SU-DHL-6 (cell line): Measurements from ENCODE around the gene ITGB2.

Experiments
- H2AFZ ChIP-seq: fragments of 200-600 bp; sonication (generic); 2 replicates; pipeline ENCODE4 v1.6.1; 2014; ENCODE audit warnings: low read depth, mild to moderate bottlenecking, moderate library complexity, mixed read lengths, antibody characterized with exemption, low read length; ENCODE audit not compliant: severe bottlenecking
- H3F3A ChIP-seq: fragments of 200-600 bp; shearing (Covaris generic); 2 replicates; pipeline ENCODE4 v1.6.0; 2016; ENCODE audit warnings: antibody characterized with exemption, mild to moderate bottlenecking; ENCODE audit not compliant: insufficient read depth
- H3K27ac ChIP-seq: fragments of 200-600 bp; sonication (generic); 2 replicates; pipeline ENCODE4 v1.5.1; 2016; ENCODE audit warnings: low read depth, mild to moderate bottlenecking, low read length, moderate library complexity, mixed read lengths
- H3K27me3 ChIP-seq: fragments of 200-600 bp; sonication (generic), shearing (Covaris generic); 2 replicates; pipeline ENCODE4 v1.6.0; 2014; ENCODE audit warnings: mild to moderate bottlenecking, low read length
- H3K36me3 ChIP-seq: fragments of 200-600 bp; sonication (generic); 2 replicates; pipeline ENCODE4 v1.6.1; 2014; ENCODE audit warnings: mild to moderate bottlenecking, low read length, mixed read lengths
- H3K4me2 ChIP-seq: fragments of 300-600, 200-600 bp; shearing (Covaris generic), sonication (generic); 2 replicates; pipeline ENCODE4 v1.6.0; 2014; ENCODE audit warnings: low read length, low read depth, mild to moderate bottlenecking; ENCODE audit not compliant: poor library complexity, severe bottlenecking
- H3K4me3 ChIP-seq: fragments of 200-600 bp; sonication (generic); 2 replicates; pipeline ENCODE4 v1.5.1; 2014; ENCODE audit warnings: antibody characterized with exemption, low read length, mild to moderate bottlenecking, mixed read lengths; ENCODE audit not compliant: insufficient read depth, poor library complexity, severe bottlenecking
- H3K79me2 ChIP-seq: fragments of 200-600 bp; sonication (generic); 2 replicates; pipeline ENCODE4 v1.6.1; 2014; ENCODE audit warnings: mild to moderate bottlenecking, low read length, moderate library complexity; ENCODE audit not compliant: insufficient read depth
- H3K9ac ChIP-seq: fragments of 200-600 bp; sonication (generic); 2 replicates; pipeline ENCODE4 v1.7.0; 2014; ENCODE audit warnings: mild to moderate bottlenecking, low read length
- H3K9me2 ChIP-seq: fragments of 200-600 bp; sonication (generic); replicated peaks from 2 replicates; pipeline ENCODE4 v1.6.1; 2014; ENCODE audit warnings: low read length; ENCODE audit not compliant: insufficient read depth
- H3K9me3 ChIP-seq: fragments of 200-600 bp; sonication (generic); 2 replicates; pipeline ENCODE4 v1.6.1; 2014; ENCODE audit warnings: low read length, mixed read lengths; ENCODE audit not compliant: insufficient read depth
- H4K20me1 ChIP-seq: fragments of 200-600 bp; sonication (generic); 2 replicates; pipeline ENCODE4 v1.6.1; 2014; ENCODE audit warnings: low read depth, mild to moderate bottlenecking, antibody characterized with exemption, low read length, moderate library complexity, mixed read lengths
- CTCF ChIP-seq: fragments of 200-600 bp; sonication (generic); IDR thresholded peaks from one replicate; pipeline ENCODE4 v1.5.1; 2017; ENCODE audit warnings: antibody characterized with exemption, mild to moderate bottlenecking, low read length, moderate library complexity; ENCODE audit not compliant: insufficient read depth, poor library complexity, severe bottlenecking
- EZH2phosphoT487 ChIP-seq: fragments of 200-600 bp; sonication (generic), shearing (Covaris generic); conservative IDR thresholded peaks from 2 replicates; pipeline ENCODE4 v1.6.1; 2018; ENCODE audit warnings: mild to moderate bottlenecking, antibody characterized with exemption, low read length, moderate library complexity, mixed read lengths

ITGB2 gene

DNA sequence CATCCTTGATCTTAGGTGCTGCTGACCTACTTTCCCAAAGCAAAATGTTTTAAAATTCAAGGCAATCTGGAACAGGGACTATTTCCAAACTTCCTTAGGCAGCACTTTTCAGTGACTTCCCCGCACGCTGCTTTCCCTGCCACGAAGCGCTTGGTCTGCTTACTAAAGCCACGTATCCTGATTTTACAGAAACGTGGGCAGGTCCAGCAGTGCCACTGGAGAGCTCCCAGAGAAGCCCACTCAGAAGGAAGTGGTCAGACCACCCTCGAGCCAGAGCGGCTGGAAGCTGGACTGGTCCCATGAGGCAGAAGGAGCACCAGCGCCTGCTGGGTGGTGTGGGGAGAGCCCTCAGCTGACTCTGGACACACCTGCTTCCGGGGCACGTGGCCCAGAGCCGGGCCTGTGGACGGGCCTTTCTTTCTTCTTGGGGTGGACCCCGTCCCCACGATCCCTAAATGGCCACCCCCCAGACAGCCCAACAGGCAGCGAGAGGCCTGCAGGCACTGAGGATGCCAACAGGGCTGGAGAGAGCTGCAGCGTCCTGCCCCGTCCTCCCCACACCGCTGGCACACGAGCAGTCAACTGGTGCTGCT is 70.4 kb downstream of the ITGB2 start:
- Histone ChIP-seq H3K27ac (no peak overlapping the region), H3K79me2 (no peaks in the 10 kb centered on the region), H2AFZ (no peak overlapping the region), H3K4me2 (no peak overlapping the region), H3K9ac (no peak overlapping the region), H3K27me3 (no peaks in the 10 kb centered on the region), H3K36me3 (peaks cover 5% of the 10 kb centered on the region; the same call in 1 of the 2 replicates), H3K9me3 (no peaks in the 10 kb centered on the region), H3K9me2 (no peaks in the 10 kb centered on the region), H3F3A (no peaks in the 10 kb centered on the region), H4K20me1 (no peaks in the 10 kb centered on the region), H3K4me3 (no peak overlapping the region)
- no peak for TF ChIP-seq CTCF
- TF ChIP-seq EZH2phosphoT487 = no peak

GRCh38 chr21:44849616-44850130 is 71.0 kb downstream of the ITGB2 start:
- Histone ChIP-seq H3K36me3 (peaks cover 5% of the 10 kb centered on the region; the same call in 1 of the 2 replicates), H3K9ac (no peak overlapping the region), H3K9me2 (no peaks in the 10 kb centered on the region), H3K9me3 (no peaks in the 10 kb centered on the region), H3F3A (no peaks in the 10 kb centered on the region), H3K27me3 (no peaks in the 10 kb centered on the region), H3K4me3 (no peak overlapping the region), H4K20me1 (no peaks in the 10 kb centered on the region), H3K27ac (no peak overlapping the region), H2AFZ (no peak overlapping the region), H3K4me2 (no peak overlapping the region), H3K79me2 (no peaks in the 10 kb centered on the region)
- no peak for TF ChIP-seq CTCF

- no peaks in the 10 kb centered on the region for H3K27me3 ChIP-seq
- peaks cover 5% of the 10 kb centered on the region; the same call in 1 of the 2 replicates for H3K36me3 ChIP-seq
- H3K9ac ChIP-seq = no peak overlapping the region
These were observed 71.7 kb downstream of the ITGB2 start for GRCh38 chr21:44848821-44849521.

More at GRCh38 chr21:44848821-44849521, 71.7 kb downstream of the ITGB2 start:
- Histone ChIP-seq H3K79me2 (no peaks in the 10 kb centered on the region), H3K4me3 (no peak overlapping the region), H3K9me2 (no peaks in the 10 kb centered on the region), H3K4me2 (no peak overlapping the region), H4K20me1 (no peaks in the 10 kb centered on the region), H3K9me3 (no peaks in the 10 kb centered on the region), H3F3A (no peaks in the 10 kb centered on the region), H3K27ac (no peak overlapping the region), H2AFZ (no peak overlapping the region)
- TF ChIP-seq CTCF = no peak
- no peak for TF ChIP-seq EZH2phosphoT487
